HG03095 (cell line): ENCODE measurements around the gene UMAD1.
"Not testable (repeated sequence)": the region's sequence is repeated elsewhere in the genome, so short reads cannot be mapped to it uniquely, and the experiment has no call there.

Experiments used
- ATAC-seq: cut with Tn5 transposase; IDR thresholded peaks from one replicate; pipeline ENCODE4 v1.9.1; 2021; ENCODE audit warnings: moderate library complexity; ENCODE audit not compliant: unreplicated experiment

Gene UMAD1

DNA sequence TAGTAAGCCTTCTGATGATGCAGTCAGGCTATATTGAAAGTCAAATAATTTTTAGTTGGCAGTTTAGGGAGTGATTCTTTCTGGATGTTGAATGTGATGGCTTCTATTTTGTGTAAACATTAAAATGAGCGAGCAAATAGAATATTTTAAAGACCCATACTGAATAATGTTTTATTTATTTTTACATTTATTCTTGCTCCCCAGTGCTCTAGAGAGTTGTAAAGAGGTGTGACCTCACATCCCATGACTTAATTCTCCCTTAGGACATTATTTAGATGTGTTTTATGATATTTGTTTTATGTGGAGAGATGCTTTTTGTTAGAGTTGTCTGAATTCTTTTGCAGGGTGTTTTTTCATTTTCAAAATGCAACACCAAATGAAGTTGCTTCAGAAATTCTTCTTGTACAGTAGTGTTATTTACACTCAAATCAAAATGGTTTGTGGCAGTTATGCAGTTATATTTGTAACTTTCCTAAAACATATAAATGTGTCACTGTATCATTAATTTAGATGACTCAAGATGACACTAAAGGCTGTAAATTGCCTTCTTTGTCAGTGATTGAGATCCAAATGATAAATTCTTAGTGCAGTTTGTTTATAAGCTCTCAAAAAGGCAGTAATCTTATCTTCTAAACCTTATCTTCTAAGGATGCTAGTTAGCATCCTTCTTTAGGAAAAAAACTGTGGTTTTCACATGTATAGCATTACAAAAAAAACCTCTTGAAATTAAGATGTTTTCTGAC, 12.4 kb downstream of the UMAD1 start:
- no peak for ATAC-seq

DNA sequence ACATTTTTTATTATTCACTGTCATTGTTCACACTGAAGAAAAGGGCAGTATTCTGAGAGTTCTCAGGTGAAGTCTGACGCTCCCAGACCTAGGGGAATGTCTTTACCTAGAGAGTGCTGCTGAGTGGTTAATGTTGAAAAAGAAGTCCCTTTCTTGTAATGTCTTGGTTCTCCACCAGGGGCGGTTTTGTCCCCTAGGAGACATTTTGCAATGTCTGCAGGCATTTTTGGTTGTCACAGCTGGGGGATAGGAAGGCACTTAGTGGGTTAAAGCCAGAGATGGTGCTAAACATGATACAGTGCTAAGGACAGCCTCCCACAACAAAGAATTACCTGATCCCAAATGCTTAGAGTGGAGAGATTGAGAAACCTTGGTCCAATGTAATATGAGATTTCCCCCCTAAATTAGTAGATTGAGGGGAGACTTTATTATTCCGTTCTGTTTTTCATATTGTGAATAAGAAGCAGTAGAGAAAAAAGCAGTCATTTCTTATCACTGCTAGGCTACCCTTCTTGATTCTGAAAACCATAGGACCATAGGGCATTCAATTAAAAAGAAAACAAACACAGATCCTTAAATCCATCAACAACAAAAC, 13.1 kb downstream of the UMAD1 start:
- no peak for ATAC-seq

DNA sequence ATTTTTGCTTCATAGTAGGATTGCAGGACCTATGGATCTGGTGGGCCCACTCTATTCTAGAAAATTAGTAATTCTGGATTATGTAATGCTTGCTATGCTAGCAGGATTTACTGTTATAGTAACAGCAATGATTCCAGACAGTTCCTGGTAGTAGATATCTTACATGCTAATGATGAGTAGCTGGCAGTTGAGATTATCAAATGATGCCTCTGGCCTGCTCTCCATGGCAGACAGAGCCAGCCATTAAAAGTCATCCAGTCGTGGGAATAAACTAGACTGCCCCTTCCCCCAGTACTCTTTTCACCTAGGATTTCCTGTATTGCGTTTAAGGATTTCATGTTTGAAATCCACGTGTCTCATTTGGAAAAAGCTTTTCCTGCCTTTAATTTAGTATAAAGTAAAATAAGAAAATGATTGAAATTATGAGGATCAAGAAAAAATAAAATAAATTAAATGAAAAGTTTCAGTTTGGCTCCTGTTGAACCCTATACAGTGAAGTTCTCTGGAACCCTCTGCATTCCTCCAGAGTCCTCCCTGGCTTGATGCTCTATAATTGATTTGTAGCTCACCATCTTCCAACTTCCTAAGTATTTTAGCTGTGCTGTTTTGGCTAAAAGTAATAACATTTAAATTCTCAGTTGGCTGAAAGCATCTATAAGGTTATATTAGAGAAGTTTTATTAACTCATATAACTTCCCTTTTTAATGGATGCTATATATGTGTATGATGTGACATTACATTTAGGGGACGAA, 14.6 kb downstream of the UMAD1 start:
- no peak for ATAC-seq

DNA sequence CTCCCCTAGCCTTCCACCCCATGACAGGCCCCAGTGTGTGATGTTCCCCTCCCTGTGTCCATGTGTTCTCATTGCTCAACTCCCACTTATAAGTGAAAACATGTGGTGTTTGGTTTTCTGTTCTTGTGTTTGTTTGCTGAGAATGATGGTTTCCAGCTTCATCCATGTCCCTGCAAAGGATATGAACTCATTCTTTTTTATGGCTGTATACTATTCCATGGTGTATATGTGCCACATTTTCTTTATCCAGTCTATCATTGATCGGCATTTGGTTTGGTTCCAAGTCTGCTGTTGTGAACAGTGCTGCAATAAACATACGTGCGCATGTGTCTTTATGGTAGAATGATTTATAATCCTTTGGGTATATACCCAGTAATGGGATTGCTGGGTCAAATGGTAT, 15.9 kb downstream of the UMAD1 start:
- ATAC-seq: not testable (repeated sequence)

DNA sequence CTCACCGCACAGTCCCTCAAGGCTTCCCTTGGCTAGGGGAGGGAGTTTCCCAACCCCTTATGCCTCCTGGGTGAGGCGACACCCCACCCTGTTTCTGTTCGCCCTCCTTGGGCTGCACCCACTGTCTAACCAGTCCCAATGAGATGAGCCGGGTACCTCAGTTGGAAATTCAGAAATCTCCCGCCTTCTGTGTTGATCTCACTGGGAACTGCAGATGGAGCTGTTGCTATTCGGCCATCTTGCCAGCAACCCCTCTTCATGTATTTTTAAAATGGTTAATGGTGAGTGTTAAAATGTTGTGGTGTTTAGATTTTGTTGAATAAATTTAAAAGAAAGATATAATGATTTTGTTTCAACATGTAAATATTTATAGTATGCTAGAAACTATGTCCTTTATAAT, 22.0 kb downstream of the UMAD1 start:
- ATAC-seq: no peak

DNA sequence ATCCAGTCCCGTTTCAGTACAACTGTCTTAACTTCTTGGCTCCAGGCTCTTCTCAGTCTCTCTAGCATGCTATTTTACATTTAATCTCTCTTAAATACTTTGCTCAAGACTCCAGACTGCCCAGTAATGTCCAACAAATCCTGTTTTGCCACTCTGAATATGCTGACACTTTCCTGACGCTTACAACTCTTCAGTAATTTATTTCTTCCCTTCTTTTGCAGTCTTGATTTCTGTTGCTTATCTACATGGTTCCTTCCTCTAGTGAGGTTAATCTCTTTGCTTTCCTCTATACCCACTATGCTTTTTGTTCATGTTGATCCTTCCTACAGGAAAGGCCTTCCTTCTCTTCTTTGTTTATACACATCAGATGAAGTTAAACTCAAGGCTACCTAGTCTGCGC, 23.7 kb downstream of the UMAD1 start:
- ATAC-seq: no peak

DNA sequence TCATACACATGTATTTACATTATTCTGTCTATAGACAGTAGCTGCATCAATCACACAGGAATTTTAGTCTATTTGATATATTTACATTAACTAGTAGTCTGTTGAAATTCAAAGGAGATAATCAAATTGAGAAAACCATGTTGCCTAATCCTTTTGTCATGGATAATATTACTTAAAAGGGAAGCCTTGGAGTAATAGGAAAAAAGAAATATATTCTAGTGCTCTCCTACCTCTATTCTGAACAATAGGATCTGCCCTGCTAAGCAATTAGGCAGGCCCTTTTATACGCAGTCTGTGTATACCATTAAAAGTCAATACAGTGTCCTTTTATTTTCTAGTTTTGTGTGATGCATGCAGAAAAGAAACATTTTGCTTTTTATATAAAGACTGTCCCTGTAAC, 24.5 kb downstream of the UMAD1 start:
- no peak for ATAC-seq

DNA sequence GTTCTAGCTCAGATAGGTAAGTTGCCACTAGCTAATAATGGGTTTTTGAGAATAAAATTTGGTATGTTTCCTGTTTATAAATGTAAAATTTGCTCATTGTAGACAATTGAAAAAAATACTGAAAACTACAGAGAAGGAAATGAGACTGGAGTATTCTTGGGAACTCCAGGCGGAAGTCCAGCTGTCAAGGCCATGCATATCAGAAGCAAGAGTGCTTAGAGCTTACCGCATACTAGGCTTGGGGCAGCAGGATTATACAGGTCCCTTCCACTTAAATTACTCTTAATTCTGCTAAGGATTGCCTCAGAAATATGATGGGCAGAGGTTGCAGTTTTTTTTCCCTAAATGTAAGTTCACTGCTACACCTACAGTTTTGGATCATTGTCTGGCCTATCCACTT, 26.6 kb downstream of the UMAD1 start:
- no peak for ATAC-seq

DNA sequence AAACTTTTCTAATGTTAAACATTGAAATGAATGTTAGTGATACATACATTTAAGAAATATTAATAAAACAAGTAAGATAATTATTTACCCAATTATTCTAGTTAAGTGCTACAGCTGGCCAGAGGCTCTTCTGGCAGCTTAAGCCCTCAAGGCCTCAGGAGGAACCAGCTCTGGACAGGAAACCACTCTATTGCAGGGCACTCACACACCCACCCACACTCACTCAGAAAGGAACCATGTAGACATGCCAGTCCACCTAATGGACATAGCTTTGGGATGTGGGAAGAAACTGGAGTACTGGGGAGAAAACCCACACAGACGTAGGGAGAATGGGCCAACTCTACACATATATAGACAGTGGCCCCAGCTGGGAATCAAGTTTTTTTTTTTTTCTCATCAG, 28.2 kb downstream of the UMAD1 start:
- ATAC-seq: no peak

DNA sequence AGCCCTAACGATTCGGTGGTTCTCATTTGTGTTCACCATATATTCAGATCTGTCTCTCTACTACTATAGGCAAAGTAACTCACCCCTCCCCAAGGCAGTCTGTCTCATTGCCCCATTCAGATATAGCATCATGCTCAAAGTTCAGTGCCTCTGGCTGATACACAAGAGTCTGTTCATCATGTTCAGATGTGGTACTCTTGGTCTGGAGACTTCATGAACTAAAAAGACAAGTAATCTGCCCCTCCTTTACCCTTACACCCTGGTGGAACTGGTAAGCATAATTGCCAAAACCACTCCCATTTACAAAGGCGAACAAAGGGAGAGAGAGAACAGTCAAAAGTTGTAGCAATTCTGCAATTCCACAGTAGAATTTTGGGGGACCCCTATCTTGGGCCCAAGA, 29.9 kb downstream of the UMAD1 start:
- ATAC-seq: no peak

DNA sequence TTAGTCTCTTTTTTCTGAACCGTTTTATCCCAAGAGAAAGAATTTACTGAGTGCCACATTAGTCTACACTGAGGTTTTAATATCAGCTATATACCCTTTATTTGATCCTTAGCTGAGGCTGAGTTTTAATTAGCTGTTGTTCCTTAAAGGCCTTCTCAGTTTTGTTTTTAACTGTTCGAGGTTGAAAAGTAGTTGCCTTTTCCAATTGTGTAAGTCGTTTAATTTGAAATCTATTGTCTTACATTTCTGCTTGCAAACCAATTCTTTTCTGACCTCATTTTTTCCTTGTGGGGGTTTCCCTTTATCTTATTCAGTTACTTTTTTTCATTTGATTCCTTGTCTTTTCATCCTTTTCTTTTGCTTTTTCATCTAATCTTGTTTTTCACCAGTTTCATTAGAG, 30.8 kb downstream of the UMAD1 start:
- no peak for ATAC-seq

DNA sequence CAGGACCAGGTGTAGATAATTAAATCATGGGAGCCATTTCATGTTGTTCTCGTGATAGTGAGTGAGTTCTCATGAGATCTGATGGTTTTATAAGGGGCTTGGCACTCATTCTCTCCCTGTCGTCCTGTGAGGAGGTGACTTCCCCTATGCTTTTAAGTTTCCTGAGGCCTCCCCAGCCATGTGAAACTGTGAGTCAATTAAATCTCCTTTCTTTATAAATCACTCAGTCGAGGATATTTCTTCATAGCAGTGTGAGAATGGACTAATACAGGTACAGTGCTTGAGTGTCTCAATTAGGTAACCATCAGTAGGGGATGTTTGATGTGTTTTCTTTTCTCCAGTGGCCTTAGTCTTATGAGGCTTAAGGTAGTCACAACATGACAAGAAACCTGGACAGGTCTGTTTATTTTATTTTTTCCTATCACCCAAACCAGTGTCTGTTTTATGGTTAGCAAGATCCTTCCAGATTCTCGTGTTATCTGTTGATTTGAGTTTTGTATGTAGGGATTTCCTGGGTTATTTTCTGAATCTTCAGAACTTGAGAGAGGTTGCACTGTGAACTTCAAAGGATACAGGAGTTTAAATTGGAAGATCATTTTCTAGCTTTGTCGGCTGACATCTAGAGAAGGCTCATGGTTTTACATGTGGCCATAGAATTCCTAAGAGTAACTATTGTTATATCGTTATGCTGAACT, 32.1 kb downstream of the UMAD1 start:
- no peak for ATAC-seq

DNA sequence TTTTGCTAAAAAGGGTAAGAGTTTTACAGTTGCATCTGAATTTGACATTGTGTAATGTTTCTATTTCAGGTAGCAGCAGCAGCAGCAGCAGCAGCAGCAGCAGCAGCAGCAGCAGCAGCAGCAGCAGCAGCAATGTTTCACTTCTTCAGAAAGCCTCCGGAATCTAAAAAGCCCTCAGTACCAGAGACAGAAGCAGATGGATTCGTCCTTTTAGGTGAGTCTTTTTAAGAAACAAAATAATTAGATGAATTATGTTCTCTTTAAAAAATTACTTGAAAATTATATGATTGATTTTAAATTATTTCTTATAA, 32.6 kb downstream of the UMAD1 start:
- ATAC-seq: no peak

DNA sequence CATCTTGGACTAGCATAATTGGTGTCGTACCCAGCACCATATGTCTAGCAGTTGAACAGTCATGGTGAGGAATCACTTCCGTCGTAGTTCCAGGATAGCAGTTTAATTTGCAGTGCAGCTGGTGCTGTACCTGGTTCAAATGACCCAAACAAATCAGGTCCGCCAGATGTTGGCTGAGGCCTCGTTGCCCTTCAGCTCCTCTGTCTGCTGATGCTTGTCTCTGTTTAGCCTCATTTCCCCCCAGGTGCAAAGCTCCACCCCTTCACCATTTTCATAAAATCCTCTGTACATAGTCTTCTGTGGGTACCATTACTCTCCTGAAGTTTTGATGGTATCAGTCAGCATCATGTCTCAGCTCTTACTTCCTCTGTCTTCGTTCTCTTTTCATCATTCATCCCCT, 35.1 kb downstream of the UMAD1 start:
- ATAC-seq: no peak

DNA sequence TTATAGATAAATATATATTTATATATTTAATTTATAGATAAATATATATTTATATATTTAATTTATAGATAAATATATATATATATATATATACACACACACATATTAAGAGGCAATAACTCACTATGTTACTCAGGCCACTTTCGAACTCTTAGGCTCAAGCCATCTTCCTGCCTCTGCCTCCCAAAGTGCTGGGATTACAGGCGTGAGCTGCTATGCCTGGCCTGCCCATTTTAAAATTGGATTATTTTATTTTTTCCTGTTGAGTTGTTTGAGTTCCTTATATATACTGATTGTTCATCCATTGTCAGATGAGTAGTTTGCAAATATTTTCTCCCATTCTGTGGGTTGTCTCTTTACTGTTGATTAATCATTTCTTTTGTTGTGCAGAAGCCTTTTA, 39.1 kb downstream of the UMAD1 start:
- ATAC-seq: not testable (repeated sequence)

DNA sequence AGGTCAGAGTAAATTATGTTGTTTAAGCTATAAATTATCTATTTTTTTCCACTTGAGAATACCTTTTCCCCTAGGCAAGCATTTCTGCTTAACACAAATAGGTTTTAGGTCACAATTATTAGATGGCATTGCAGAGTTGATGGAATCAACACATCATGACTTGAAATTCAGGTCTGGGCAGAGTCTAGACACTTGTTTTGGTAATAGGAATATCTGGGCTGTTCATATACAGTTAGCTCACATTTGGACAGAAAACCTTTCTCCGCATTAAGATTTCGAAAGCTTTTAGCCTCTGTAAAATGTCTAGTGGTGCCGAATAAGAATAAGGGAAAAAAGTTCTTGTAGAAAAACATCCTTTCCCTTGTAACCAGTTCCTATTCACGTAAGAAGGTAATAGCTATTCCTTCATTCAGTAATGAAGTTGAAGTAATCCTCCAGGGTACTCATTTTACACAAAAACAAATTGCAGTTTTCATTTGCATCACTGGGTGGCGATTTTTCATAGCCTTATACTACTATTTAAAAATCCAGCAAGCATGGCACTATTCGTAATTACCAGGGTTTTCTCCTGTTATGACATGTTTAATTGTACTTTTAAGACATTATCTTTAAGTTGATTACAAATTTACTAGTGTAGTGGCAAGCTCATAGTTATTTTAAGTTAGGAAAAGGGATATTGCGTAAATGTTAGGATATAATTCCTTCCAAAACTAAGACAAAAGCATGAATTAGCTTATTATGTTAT, 40.8 kb downstream of the UMAD1 start:
- peak; percentile 84 for ATAC-seq

DNA sequence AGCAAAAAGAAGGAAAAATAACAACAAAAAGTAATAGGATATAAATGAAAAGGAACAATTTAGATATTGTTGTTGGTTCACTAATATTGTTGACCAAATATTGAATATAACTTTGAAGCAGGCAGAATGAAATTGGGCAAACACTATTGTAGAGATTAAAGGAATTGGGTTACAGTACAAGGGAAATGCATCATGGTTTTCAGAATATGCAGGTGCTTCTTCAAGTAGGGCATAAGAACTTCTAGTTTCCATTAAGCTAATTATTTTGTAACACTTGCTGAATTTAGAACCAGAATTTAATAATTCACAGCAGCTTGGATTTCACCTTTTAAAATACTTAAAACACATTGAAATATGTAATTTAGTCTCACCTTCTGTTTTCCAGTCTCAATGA, 41.4 kb downstream of the UMAD1 start:
- no peak for ATAC-seq

DNA sequence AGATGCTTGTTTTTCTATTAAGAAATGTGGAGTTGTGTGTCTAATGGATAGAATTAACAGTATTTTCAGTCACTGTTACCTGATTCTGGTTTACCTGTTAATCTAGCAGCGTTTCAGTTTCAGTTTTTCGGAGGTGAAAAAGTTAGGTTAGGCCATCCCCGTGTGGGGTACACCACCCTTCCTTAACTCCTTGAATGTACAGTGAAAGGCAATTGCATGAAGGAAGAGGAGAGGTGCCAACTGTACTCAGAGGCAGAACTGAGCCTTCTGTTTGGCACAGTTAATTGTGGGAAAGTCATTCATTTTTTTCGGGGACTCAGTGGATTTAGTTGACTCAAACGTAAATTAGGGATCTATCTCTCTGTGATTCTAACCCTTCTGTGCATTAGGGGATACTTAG, 42.3 kb downstream of the UMAD1 start:
- ATAC-seq: no peak

DNA sequence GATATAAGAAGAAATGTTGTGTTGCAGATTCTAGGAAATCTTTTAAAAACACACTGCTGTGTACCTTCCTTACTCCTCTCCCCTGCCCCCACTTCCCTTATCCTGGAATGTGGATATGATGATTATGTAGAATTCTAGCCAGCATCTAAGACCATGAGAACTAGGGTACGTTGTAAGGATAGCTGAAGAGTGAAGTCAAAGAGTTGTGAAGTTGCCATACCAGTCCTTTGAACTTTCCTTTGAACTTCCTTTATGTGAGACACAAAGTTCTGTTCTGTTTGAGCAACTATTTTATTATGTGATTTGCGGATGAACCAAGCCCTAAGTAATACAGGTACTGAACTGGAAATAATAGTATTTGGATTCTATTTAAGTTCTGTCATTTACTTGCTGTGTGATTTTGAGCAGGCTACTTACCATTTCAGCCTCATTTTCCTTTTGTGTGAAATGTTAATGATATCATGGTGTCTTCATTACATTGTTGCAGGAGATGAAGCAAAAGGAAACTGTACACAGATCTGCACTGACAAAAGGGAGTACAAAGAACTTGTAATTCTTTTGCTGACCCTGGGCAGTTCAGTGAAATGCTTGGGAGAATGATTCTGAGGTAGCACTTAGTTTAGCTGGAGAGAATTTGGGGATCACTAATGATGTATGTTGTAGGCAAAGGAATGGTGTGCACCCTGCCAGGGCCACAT, 46.4 kb downstream of the UMAD1 start:
- ATAC-seq: no peak

DNA sequence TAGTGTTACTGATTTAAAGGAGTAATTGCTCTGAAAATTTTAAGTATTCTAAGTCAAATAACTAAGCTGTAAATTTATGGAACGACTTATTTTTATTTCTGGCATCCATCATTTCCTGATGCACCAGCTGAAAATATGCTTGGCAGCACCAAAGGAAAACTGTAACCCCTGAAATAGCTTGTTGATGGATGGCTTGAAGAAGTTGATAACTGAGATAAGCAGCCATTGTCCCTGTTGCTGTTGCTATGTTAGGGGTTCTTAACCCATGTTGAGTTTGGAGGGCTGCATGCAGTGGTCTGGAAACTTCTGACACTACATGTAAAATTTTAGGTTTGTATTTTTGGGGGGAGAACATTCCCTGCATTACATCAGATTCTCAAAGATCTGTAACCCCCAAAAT, 47.2 kb downstream of the UMAD1 start:
- ATAC-seq: no peak

DNA sequence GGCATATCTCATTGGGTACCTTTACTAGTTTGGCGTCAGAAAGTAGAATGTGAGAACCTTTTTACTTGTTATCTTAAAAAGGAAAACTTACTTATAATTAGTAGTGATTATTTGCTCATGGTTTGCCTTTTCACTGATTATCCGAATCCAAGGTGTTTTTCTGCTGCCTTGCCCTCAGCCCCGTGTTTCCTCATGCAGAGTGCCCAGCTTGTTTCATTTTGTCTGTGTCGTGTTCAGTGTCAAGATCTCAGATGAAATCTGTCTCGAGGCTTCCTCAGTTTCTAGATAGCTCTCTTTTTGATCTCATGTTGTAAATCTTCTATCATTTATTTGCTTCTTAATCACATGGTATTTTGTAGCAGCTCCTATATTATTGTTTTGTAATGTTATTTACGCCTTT, 47.8 kb downstream of the UMAD1 start:
- ATAC-seq: no peak
